B cell (primary cell): ENCODE results near the gene GATAD1. TPM values are rescaled to one million over a fixed set of nuclear protein-coding genes. Genes with fewer than 3 reads are reported as not detected.

Source experiments
- ATAC-seq: fragments of 200-7000 bp; cut with Tn5 transposase; one replicate; pipeline ENCODE4 v1.10.0; 2021; ENCODE audit warnings: low read depth, mild to moderate bottlenecking, moderate number of reproducible peaks, moderate library complexity
- CTCF ChIA-PET: fragments of 350-600 bp; sonication (Branson Sonifier 250); formaldehyde crosslinking; loops from one replicate; lab custom pipeline; 2021; ENCODE audit warnings: antibody characterized with exemption, inconsistent platforms; lab: Charles Lee
- POLR2A ChIA-PET: fragments of 350-600 bp; sonication (Branson Sonifier 250); formaldehyde crosslinking; loops from one replicate; lab custom pipeline; 2021; ENCODE audit warnings: antibody characterized with exemption; lab: Charles Lee
- DNase-seq: peaks from one replicate; pipeline ENCODE4 v3.0.0; 2013
- H2AFZ ChIP-seq: 2 replicates; pipeline ENCODE4 v1.6.1; 2012; ENCODE audit warnings: mild to moderate bottlenecking, low read depth, low read length; ENCODE audit not compliant: insufficient read depth, poor library complexity, severe bottlenecking
- H3K27ac ChIP-seq, 2 donors: 1 replicate in 1 of 2; 2 replicates in 1 of 2; pipeline ENCODE4 v1.5.1; 2012 to 2013; ENCODE audit warnings: low read length in 2 of 2, mild to moderate bottlenecking in 2 of 2, moderate library complexity in 1 of 2
- H3K27me3 ChIP-seq, 4 experiments: fragments of 200-600 bp in 1 of 4; sonication (generic) in 1 of 4; replicated peaks in 1 of 4; 1 replicate in 2 of 4; 2 replicates in 2 of 4; pipeline versions ENCODE4 v1.6.1 to v1.7.0; 2013 to 2016; ENCODE audit warnings: low read length in 3 of 4, mild to moderate bottlenecking in 2 of 4, mixed read lengths in 1 of 4, moderate library complexity in 1 of 4; ENCODE audit not compliant: insufficient read depth in 4 of 4, control insufficient read depth in 3 of 4; ENCODE audit errors: control extremely low read depth in 1 of 4
- H3K36me3 ChIP-seq, 2 experiments: replicated peaks in 1 of 2; 1 replicate in 1 of 2; 2 replicates in 1 of 2; pipeline versions ENCODE4 v1.6.1 to v1.7.1; 2013; ENCODE audit warnings: low read length in 1 of 2; ENCODE audit not compliant: insufficient read depth in 2 of 2, control insufficient read depth in 1 of 2; ENCODE audit errors: control extremely low read depth in 1 of 2, extremely low read depth in 1 of 2
- H3K4me1 ChIP-seq, 2 donors: fragments of 200-600 bp in 1 of 2; sonication (generic) in 1 of 2; 1 replicate in 1 of 2; 2 replicates in 1 of 2; pipeline versions ENCODE4 v1.5.1 to v1.6.1; 2013 to 2017; ENCODE audit warnings: low read length in 2 of 2; ENCODE audit not compliant: control insufficient read depth in 2 of 2, insufficient read depth in 2 of 2
- H3K4me2 ChIP-seq: replicated peaks from 2 replicates; pipeline ENCODE3; 2012; ENCODE audit warnings: mild to moderate bottlenecking, low read depth, low read length; ENCODE audit not compliant: poor library complexity, severe bottlenecking
- H3K4me3 ChIP-seq, 5 experiments: fragments of 200-600 bp in 1 of 5; sonication (generic) in 1 of 5; 1 replicate in 3 of 5; 2 replicates in 2 of 5; pipeline versions ENCODE4 v1.5.1 to v1.7.0; 2011 to 2016; ENCODE audit warnings: low read length in 4 of 5, mild to moderate bottlenecking in 4 of 5, low read depth in 2 of 5, control low read depth in 1 of 5, moderate library complexity in 1 of 5; ENCODE audit not compliant: insufficient read depth in 1 of 5; ENCODE audit errors: control extremely low read depth in 1 of 5, extremely low read depth in 1 of 5
- H3K79me2 ChIP-seq: fragments of 200-600 bp; sonication (generic); one replicate; pipeline ENCODE4 v1.6.0; 2016; ENCODE audit warnings: low read length; ENCODE audit not compliant: control insufficient read depth, insufficient read depth
- H3K9ac ChIP-seq: fragments of 200-600 bp; sonication (generic); 2 replicates; pipeline ENCODE4 v1.6.1; 2017; ENCODE audit warnings: mild to moderate bottlenecking, low read length, moderate library complexity
- H3K9me3 ChIP-seq, 3 donors: one replicate each; pipeline versions ENCODE4 v1.6.1 to v1.7.1; 2013; ENCODE audit warnings: low read length in 2 of 3; ENCODE audit not compliant: control insufficient read depth in 2 of 3, insufficient read depth in 1 of 3; ENCODE audit errors: control extremely low read depth in 1 of 3
- H4K20me1 ChIP-seq: 2 replicates; pipeline ENCODE4 v1.6.0; 2012; ENCODE audit warnings: mild to moderate bottlenecking, low read length; ENCODE audit not compliant: insufficient read depth, control insufficient read depth, poor library complexity, severe bottlenecking
- H3K27ac Mint-ChIP-seq: one replicate; pipeline ENCODE4 v1.8.0; 2021; ENCODE audit warnings: mixed read lengths
- H3K27me3 Mint-ChIP-seq: one replicate; pipeline ENCODE4 v1.8.0; 2021; ENCODE audit warnings: mixed read lengths
- H3K4me1 Mint-ChIP-seq: one replicate; pipeline ENCODE4 v1.8.0; 2021; ENCODE audit warnings: mixed read lengths
- H3K4me3 Mint-ChIP-seq: one replicate; pipeline ENCODE4 v1.8.0; 2021; ENCODE audit warnings: mixed read lengths
- H3K9me3 Mint-ChIP-seq: one replicate; pipeline ENCODE4 v1.8.0; 2022; ENCODE audit warnings: mixed read lengths; ENCODE audit not compliant: insufficient read depth
- EZH2 ChIP-seq: IDR thresholded peaks from 2 replicates; pipeline ENCODE4 v1.6.1; 2012; ENCODE audit warnings: borderline replicate concordance, low read depth, mild to moderate bottlenecking, moderate library complexity, low read length; ENCODE audit not compliant: insufficient read depth, poor library complexity, severe bottlenecking
- WGBS: methylation state at CpG from one replicate; pipeline ENCODE4 v1.1.5; 2013; ENCODE audit warnings: missing lambda C conversion rate; ENCODE audit not compliant: insufficient coverage; 5-methylcytosine and 5-hydroxymethylcytosine counted together
- intact Hi-C: fragments of 100-400 bp; cut with micrococcal nuclease; formaldehyde crosslinking; loops from one replicate; pipeline ENCODE4 v1.10.0; 2022
- polyA plus RNA-seq: library from polyadenylated mRNA; depleted of rRNA; stranded (reverse); fragments of >200 nt; gene quantifications from 2 replicates; pipeline ENCODE4 v1.2.3, GENCODE V29; 2012
- total RNA-seq, 2 donors: library from RNA; stranded (reverse); fragments of 120-200 nt in 1 of 2; gene quantifications; 1 replicate in 1 of 2; 2 replicates in 1 of 2; pipeline versions ENCODE4 v1.2.3 to v1.2.4, GENCODE V29; 2013 to 2022
- TF ChIP-seq, protein P1 (sequence below): fragments of 200-600 bp; IDR thresholded peaks from one replicate; pipeline ENCODE4 v1.8.0; 2022; ENCODE audit warnings: antibody characterized with exemption, mild to moderate bottlenecking

GATAD1 gene
- total and polyA plus RNA-seq, 2 donors (not counting 1 experiment from before 2014, with no cell fraction given), result 33.6 to 71.7 TPM

DNA sequence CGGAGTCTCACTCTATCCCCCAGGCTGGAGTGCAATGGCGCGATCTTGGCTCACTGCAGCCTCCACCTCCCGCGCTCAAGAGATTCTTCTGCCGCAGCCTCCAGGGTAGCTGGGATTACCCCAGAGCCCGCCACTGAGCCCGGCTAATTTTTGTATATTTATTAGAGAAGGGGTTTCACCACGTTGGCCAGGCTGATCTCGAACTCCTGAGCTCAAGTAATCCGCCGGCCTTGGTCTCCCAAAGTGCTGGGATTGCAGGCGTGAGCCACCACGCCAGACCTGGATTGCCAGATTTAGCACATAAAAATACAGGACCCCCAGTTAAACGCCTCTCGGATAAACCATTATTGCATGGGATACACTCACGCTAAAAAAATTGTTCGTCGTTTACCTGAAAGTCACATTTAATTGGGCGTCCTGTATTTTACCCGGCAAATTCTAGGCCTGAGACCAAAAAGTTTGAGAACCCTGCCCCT is 375 bp upstream of the GATAD1 start:
- no peaks in the 10 kb centered on the region for H3K9me3 ChIP-seq
- ChIA-PET POLR2A (interaction anchor here (0.7 to 2.2 kb wide), 5 partner anchors 23 to 498 kb away, joined by 5 to 17 read pairs (median 5); partner anchors contain the start of genes FAM133B, PEX1 and RBM48), CTCF (interaction anchor here (1.0 to 6.4 kb wide), 21 partner anchors 10 to 1159 kb away, joined by 3 to 133 read pairs (median 5); partner anchors contain the start of genes ANKIB1, FAM133B, KRIT1 and LRRD1)
- DNase-seq (no peak), ATAC-seq (no peak)
- Mint-ChIP-seq H3K27ac (peak overlapping the region; percentile 97), H3K27me3 (no peaks in the 10 kb centered on the region), H3K4me3 (peak overlapping the region; percentile 94), H3K4me1 (peaks cover 8% of the 10 kb centered on the region), H3K9me3 (peaks cover 6% of the 10 kb centered on the region)
- H3K9ac ChIP-seq, result peak overlapping the region; percentile 98
- intact Hi-C loops, result loop anchor here (1.0 to 10.0 kb wide), 8 partner anchors 23 to 1362 kb away; partner anchors contain the start of genes AKAP9, ANKIB1, CYP51A1 and KRIT1
- H2AFZ ChIP-seq, result peak overlapping the region; percentile 97
- H3K27me3 ChIP-seq, result no peaks in the 10 kb centered on the region
- peak overlapping the region; percentile 72 for H3K4me2 ChIP-seq
- TF ChIP-seq, protein P1, sequence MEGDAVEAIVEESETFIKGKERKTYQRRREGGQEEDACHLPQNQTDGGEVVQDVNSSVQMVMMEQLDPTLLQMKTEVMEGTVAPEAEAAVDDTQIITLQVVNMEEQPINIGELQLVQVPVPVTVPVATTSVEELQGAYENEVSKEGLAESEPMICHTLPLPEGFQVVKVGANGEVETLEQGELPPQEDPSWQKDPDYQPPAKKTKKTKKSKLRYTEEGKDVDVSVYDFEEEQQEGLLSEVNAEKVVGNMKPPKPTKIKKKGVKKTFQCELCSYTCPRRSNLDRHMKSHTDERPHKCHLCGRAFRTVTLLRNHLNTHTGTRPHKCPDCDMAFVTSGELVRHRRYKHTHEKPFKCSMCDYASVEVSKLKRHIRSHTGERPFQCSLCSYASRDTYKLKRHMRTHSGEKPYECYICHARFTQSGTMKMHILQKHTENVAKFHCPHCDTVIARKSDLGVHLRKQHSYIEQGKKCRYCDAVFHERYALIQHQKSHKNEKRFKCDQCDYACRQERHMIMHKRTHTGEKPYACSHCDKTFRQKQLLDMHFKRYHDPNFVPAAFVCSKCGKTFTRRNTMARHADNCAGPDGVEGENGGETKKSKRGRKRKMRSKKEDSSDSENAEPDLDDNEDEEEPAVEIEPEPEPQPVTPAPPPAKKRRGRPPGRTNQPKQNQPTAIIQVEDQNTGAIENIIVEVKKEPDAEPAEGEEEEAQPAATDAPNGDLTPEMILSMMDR, result no peak
- TF ChIP-seq EZH2, result no peak
- peak overlapping the region; percentile 56 to 97 (median 92) for H3K4me3 ChIP-seq
- WGBS, result 53% methylated on average over 18 of the region's 21 CpGs
- peaks cover 4% of the 10 kb centered on the region for H3K79me2 ChIP-seq
- no peaks in the 10 kb centered on the region for H4K20me1 ChIP-seq
- H3K4me1 ChIP-seq, result peaks cover 6 to 12% of the 10 kb centered on the region in 2 donors
- peaks cover 5 to 17% of the 10 kb centered on the region in 2 experiments for H3K36me3 ChIP-seq
- H3K27ac ChIP-seq, result peak overlapping the region; percentile 89 to 97
